GM12878 (cell line): ENCODE results near the gene MATN3. TPM values are rescaled to one million over a fixed set of nuclear protein-coding genes. Genes with fewer than 3 reads are reported as not detected.

Experiments
- ATAC-seq: fragments of 200-7000 bp; cut with Tn5 transposase; 3 replicates; pipeline ENCODE4 v1.9.1; 2020; ENCODE audit warnings: mild to moderate bottlenecking, moderate library complexity
- BruUV-seq: library from RNA; stranded (reverse); fragments of 400-500 nt; replicated peaks from 2 replicates; lab custom pipeline; 2021; lab: Mats Ljungman, UMichigan
- CTCF ChIA-PET: fragments of 300-600 bp; sonication (Branson Sonifier 250); formaldehyde crosslinking; extraction: SDS; loops from one replicate; lab custom pipeline; 2021; ENCODE audit warnings: inconsistent platforms; lab: Yijun Ruan, JAX
- POLR2A ChIA-PET: fragments of 350-600 bp; formaldehyde crosslinking; extraction: SDS; loops from one replicate; lab custom pipeline; 2021; ENCODE audit warnings: inconsistent platforms; lab: Charles Lee
- RAD21 ChIA-PET: fragments of 300-600 bp; sonication (Branson Sonifier 250); formaldehyde crosslinking; loops from one replicate; lab custom pipeline; 2023; ENCODE audit warnings: antibody characterized with exemption; ENCODE audit not compliant: unreplicated experiment; lab: Charles Lee
- SMC1A ChIA-PET: fragments of 300-600 bp; sonication (Branson Sonifier 250); formaldehyde crosslinking; loops from one replicate; lab custom pipeline; 2023; ENCODE audit not compliant: unreplicated experiment, uncharacterized antibody; lab: Charles Lee
- DNase-seq: peaks from one replicate; pipeline ENCODE4 v3.0.0-alpha.2; 2011; ENCODE audit warnings: low read depth, low spot score
- FAIRE-seq: peaks from 3 replicates; lab custom pipeline; 2011; peaks lifted over from hg19 to GRCh38; lab: Jason Lieb, UNC
- H2AFZ ChIP-seq: 2 replicates; pipeline ENCODE4 v1.6.0; 2011; ENCODE audit warnings: low read depth, low read length, control low read depth; ENCODE audit not compliant: control insufficient read depth
- H3K27ac ChIP-seq: 2 replicates; pipeline ENCODE4 v1.5.1; 2011; ENCODE audit warnings: control low read depth; ENCODE audit not compliant: control insufficient read depth, insufficient read depth
- H3K27me3 ChIP-seq, 2 experiments: replicated peaks in 1 of 2; 2 replicates each; pipeline versions ENCODE4 v1.6.0 to v1.6.1; 2011; ENCODE audit warnings: low read length in 1 of 2; ENCODE audit not compliant: control insufficient read depth in 2 of 2, insufficient read depth in 2 of 2
- H3K36me3 ChIP-seq, 2 experiments: 2 replicates each; pipeline ENCODE4 v1.5.1; 2011; ENCODE audit warnings: low read length in 1 of 2; ENCODE audit not compliant: control insufficient read depth in 2 of 2, insufficient read depth in 2 of 2
- H3K4me1 ChIP-seq: 2 replicates; pipeline ENCODE4 v1.6.1; 2011; ENCODE audit warnings: mild to moderate bottlenecking, low read length, moderate library complexity, mixed read lengths; ENCODE audit not compliant: control insufficient read depth, insufficient read depth
- H3K4me2 ChIP-seq: 2 replicates; pipeline ENCODE4 v1.6.0; 2011; ENCODE audit warnings: control low read depth; ENCODE audit not compliant: control insufficient read depth, insufficient read depth
- H3K4me3 ChIP-seq: fragments of 200-600 bp; sonication (generic); 2 replicates; pipeline ENCODE4 v1.5.1; 2016
- H3K79me2 ChIP-seq: 2 replicates; pipeline ENCODE4 v1.6.0; 2011; ENCODE audit warnings: low read length; ENCODE audit not compliant: control insufficient read depth, insufficient read depth
- H3K9ac ChIP-seq: 2 replicates; pipeline ENCODE4 v1.8.0; 2011; ENCODE audit warnings: low read length, control low read depth, mixed read lengths; ENCODE audit not compliant: control insufficient read depth, insufficient read depth
- H3K9me3 ChIP-seq: replicated peaks from 3 replicates; pipeline ENCODE4 v1.5.1; 2011; ENCODE audit warnings: mild to moderate bottlenecking, low read length; ENCODE audit not compliant: control insufficient read depth, insufficient read depth
- H4K20me1 ChIP-seq: 2 replicates; pipeline ENCODE4 v1.6.0; 2011; ENCODE audit not compliant: control insufficient read depth, insufficient read depth
- E2F8 ChIP-seq: fragments of 450-650 bp; IDR thresholded peaks from 2 replicates; pipeline ENCODE4 v1.6.1; 2018; ENCODE audit warnings: mild to moderate bottlenecking, low read depth, moderate library complexity; ENCODE audit not compliant: partially characterized antibody
- LARP7 ChIP-seq: fragments of 450-650 bp; IDR thresholded peaks from 2 replicates; pipeline ENCODE4 v1.6.1; 2017; ENCODE audit warnings: mild to moderate bottlenecking
- MTA3 ChIP-seq: IDR thresholded peaks from 2 replicates; pipeline ENCODE4 v1.6.1; 2012; ENCODE audit warnings: low read length, inconsistent platforms, borderline replicate concordance
- NFYA ChIP-seq: IDR thresholded peaks from 2 replicates; pipeline ENCODE4 v1.6.1; 2011; ENCODE audit warnings: low read depth, mild to moderate bottlenecking, low read length, improper control_type of control experiment, borderline replicate concordance
- NR2C2 ChIP-seq: IDR thresholded peaks from 2 replicates; pipeline ENCODE4 v1.6.1; 2011; ENCODE audit warnings: borderline replicate concordance, low read depth; ENCODE audit not compliant: control insufficient read depth, insufficient read length
- PAX8 ChIP-seq: fragments of 450-650 bp; IDR thresholded peaks from 2 replicates; pipeline ENCODE4 v1.6.1; 2017; ENCODE audit warnings: mild to moderate bottlenecking, moderate library complexity
- RUNX3 ChIP-seq: IDR thresholded peaks from 2 replicates; pipeline ENCODE4 v1.6.1; 2012; ENCODE audit warnings: low read length, inconsistent platforms
- ZBED1 ChIP-seq: IDR thresholded peaks from 2 replicates; pipeline ENCODE4 v1.6.1; 2016; ENCODE audit warnings: borderline replicate concordance
- ZNF207 ChIP-seq: fragments of 450-650 bp; IDR thresholded peaks from 2 replicates; pipeline ENCODE4 v1.6.1; 2014; ENCODE audit warnings: antibody characterized with exemption, mild to moderate bottlenecking, borderline replicate concordance
- ZNF24 ChIP-seq: fragments of 450-650 bp; IDR thresholded peaks from 2 replicates; pipeline ENCODE4 v1.6.1; 2017; ENCODE audit warnings: antibody characterized with exemption, mild to moderate bottlenecking
- ZNF384 ChIP-seq: IDR thresholded peaks from 2 replicates; pipeline ENCODE4 v1.6.1; 2012; ENCODE audit warnings: low read depth, mild to moderate bottlenecking, low read length, improper control_type of control experiment, borderline replicate concordance
- WGBS: methylation state at CpG from one replicate; pipeline ENCODE4 v1.1.6; 2016; ENCODE audit warnings: low lambda C conversion rate; ENCODE audit not compliant: insufficient replicate concordance, insufficient coverage; ENCODE audit errors: missing lambda C conversion rate; 5-methylcytosine and 5-hydroxymethylcytosine counted together
- in situ Hi-C: fragments of 300-500 bp; cut with MboI; formaldehyde crosslinking; loops from 9 replicates; pipeline ENCODE4 v1.14.3; 2018; ENCODE audit warnings: mixed read lengths
- intact Hi-C: fragments of 100-400 bp; cut with micrococcal nuclease; formaldehyde crosslinking; loops from one replicate; pipeline ENCODE4 v1.14.2; 2022; ENCODE audit not compliant: unreplicated experiment
- polyA plus RNA-seq, 11 experiments: library from polyadenylated mRNA; depleted of rRNA in 4 of 11; unstranded in 6 of 11; stranded (reverse) in 5 of 11; fragments of >200 nt; fragmentation: Nextera tagmentation in 4 of 11; fragmentation: Illumina TruSeq in 1 of 11; extraction: Ambion mirVana in 4 of 11; extraction: Trizol in 1 of 11; gene quantifications; 1 replicate in 1 of 11; 2 replicates in 10 of 11; pipeline versions ENCODE4 v1.2.1 to v1.2.3, GENCODE V29; 2011 to 2016; ENCODE audit warnings: inconsistent platforms in 2 of 11, missing spikeins in 2 of 11, low read depth in 1 of 11
- total RNA-seq, 4 experiments: library from RNA; depleted of rRNA in 3 of 4; stranded (reverse); fragments of >200 nt in 3 of 4; fragmentation: Illumina TruSeq in 1 of 4; extraction: Trizol in 1 of 4; gene quantifications; 2 replicates each; pipeline versions ENCODE4 v1.2.1 to v1.2.3, GENCODE V29; 2013 to 2021
- TF ChIP-seq, protein P1 (sequence below): fragments of 450-650 bp; IDR thresholded peaks from 2 replicates; pipeline ENCODE4 v1.6.1; 2017; ENCODE audit warnings: mild to moderate bottlenecking, moderate library complexity
- TF ChIP-seq, protein P2 (sequence below), 3 experiments: IDR thresholded peaks in 2 of 3; conservative IDR thresholded peaks in 1 of 3; 2 replicates each; pipeline ENCODE4 v1.5.1; 2011; ENCODE audit warnings: low read depth in 3 of 3, low read length in 3 of 3, mild to moderate bottlenecking in 3 of 3, control low read depth in 2 of 3, moderate library complexity in 2 of 3, inconsistent platforms in 1 of 3, mixed read lengths in 1 of 3; ENCODE audit not compliant: control insufficient read depth in 2 of 3, insufficient read depth in 1 of 3; ENCODE audit errors: extremely low read depth in 1 of 3

MATN3 gene
- total and polyA plus RNA-seq, 10 of the 15 experiments (the other 5 are each of a cell fraction or from before 2014, with no cell fraction given), result 0.09 TPM; not detected in 9

DNA sequence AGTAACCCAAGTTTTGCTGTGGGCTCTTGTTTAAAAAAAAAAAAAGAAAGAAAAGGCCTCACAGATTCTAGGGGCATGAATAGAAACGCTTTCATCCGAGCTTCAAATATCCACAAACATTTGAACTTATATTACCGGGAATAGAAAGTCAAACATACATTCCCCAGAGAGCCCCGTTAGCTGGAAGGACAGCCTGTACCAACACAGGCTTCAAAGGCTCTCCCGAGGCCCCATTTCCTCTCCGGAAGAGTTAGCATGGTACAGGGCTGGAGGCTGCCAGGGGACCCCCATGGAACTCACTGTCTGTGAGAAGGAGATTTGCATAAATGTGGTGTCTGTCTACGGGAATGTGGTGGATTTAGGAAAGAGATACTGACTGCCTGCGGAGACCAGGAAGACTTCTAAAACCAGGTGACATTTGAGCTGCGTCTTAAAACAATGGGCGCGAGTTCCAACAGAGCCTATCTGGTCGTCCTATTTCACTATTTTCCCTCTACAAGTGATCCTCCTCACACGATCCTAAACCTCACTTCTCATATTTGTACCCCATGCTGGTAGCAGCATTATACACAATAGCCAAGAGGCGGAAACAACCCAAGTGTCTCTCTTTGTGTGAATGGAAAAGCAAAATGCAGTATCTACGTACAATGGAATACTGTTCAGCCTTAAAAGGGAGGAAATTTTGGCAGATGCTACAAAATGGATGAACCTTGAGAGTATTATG, 820 bp upstream of the MATN3 start (continued):
- TF ChIP-seq, protein P1, sequence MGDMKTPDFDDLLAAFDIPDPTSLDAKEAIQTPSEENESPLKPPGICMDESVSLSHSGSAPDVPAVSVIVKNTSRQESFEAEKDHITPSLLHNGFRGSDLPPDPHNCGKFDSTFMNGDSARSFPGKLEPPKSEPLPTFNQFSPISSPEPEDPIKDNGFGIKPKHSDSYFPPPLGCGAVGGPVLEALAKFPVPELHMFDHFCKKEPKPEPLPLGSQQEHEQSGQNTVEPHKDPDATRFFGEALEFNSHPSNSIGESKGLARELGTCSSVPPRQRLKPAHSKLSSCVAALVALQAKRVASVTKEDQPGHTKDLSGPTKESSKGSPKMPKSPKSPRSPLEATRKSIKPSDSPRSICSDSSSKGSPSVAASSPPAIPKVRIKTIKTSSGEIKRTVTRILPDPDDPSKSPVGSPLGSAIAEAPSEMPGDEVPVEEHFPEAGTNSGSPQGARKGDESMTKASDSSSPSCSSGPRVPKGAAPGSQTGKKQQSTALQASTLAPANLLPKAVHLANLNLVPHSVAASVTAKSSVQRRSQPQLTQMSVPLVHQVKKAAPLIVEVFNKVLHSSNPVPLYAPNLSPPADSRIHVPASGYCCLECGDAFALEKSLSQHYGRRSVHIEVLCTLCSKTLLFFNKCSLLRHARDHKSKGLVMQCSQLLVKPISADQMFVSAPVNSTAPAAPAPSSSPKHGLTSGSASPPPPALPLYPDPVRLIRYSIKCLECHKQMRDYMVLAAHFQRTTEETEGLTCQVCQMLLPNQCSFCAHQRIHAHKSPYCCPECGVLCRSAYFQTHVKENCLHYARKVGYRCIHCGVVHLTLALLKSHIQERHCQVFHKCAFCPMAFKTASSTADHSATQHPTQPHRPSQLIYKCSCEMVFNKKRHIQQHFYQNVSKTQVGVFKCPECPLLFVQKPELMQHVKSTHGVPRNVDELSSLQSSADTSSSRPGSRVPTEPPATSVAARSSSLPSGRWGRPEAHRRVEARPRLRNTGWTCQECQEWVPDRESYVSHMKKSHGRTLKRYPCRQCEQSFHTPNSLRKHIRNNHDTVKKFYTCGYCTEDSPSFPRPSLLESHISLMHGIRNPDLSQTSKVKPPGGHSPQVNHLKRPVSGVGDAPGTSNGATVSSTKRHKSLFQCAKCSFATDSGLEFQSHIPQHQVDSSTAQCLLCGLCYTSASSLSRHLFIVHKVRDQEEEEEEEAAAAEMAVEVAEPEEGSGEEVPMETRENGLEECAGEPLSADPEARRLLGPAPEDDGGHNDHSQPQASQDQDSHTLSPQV, result no peak
- TF ChIP-seq ZNF384, result no peak
- TF ChIP-seq NR2C2, result no peak
- no peak for TF ChIP-seq PAX8
- TF ChIP-seq LARP7, result no peak
- TF ChIP-seq ZNF24, result no peak
- no peak for TF ChIP-seq MTA3

- intact Hi-C loops (no loop called here), in situ Hi-C loops (loop anchor here (10.0 kb wide), 1 partner anchor 83 kb away; no protein-coding TSS in a partner anchor)
- Histone ChIP-seq H3K4me1 (no peaks in the 10 kb centered on the region), H3K4me3 (peak overlapping the region; percentile 4; the same call in 1 of the 2 replicates), H3K27me3 (peaks cover 5 to 16% of the 10 kb centered on the region in 2 experiments), H3K9me3 (no peaks in the 10 kb centered on the region; the same call in 2 of the 3 replicates), H3K4me2 (peak overlapping the region; percentile 74), H2AFZ (no peak overlapping the region), H3K27ac (no peak overlapping the region), H3K9ac (no peak overlapping the region), H4K20me1 (no peaks in the 10 kb centered on the region), H3K36me3 (no peaks in the 10 kb centered on the region), H3K79me2 (no peaks in the 10 kb centered on the region)
- no peak for DNase-seq
- ChIA-PET POLR2A (no interaction called here), CTCF (interaction anchor here (1.4 kb wide), 1 partner anchor 56 kb away, joined by 4 read pairs; no protein-coding TSS in a partner anchor), RAD21 (no interaction called here), SMC1A (no interaction called here)
- 7% methylated on average over 3 of the region's 4 CpGs for WGBS
- no TSS peak for BruUV-seq
- FAIRE-seq, result no peak
- ATAC-seq, result no peak
- TF ChIP-seq ZNF207 (no peak), RUNX3 (no peak), ZBED1 (no peak), NFYA (no peak), E2F8 (no peak)
- TF ChIP-seq, protein P2, sequence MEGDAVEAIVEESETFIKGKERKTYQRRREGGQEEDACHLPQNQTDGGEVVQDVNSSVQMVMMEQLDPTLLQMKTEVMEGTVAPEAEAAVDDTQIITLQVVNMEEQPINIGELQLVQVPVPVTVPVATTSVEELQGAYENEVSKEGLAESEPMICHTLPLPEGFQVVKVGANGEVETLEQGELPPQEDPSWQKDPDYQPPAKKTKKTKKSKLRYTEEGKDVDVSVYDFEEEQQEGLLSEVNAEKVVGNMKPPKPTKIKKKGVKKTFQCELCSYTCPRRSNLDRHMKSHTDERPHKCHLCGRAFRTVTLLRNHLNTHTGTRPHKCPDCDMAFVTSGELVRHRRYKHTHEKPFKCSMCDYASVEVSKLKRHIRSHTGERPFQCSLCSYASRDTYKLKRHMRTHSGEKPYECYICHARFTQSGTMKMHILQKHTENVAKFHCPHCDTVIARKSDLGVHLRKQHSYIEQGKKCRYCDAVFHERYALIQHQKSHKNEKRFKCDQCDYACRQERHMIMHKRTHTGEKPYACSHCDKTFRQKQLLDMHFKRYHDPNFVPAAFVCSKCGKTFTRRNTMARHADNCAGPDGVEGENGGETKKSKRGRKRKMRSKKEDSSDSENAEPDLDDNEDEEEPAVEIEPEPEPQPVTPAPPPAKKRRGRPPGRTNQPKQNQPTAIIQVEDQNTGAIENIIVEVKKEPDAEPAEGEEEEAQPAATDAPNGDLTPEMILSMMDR (IDR thresholded peaks at IDR 0.05 in 2 of 3, conservative IDR thresholded peaks at IDR 0.05 in 1 of 3; ENCODE audit: control insufficient read depth in 2 of 3, extremely low read depth in 1 of 3, insufficient read depth in 1 of 3, low read depth in 3 of 3, low read length in 3 of 3), result no peak
Measured at GRCh38 chr2:20012032-20012281, 511 bp downstream of the MATN3 start.
